Bronchial smooth muscle cell (primary cell): ENCODE measurements around the gene ZNF197. TPM values are rescaled to one million over a fixed set of nuclear protein-coding genes. Genes with fewer than 3 reads are reported as not detected.

Experiments used
- total RNA-seq: library from RNA; depleted of rRNA; stranded (reverse); fragments of >200 nt; gene quantifications from 2 replicates; pipeline ENCODE4 v1.2.1, GENCODE V29; 2014

ZNF197 gene
- 17.8 and 19.4 TPM in 2 replicates for total RNA-seq

DNA sequence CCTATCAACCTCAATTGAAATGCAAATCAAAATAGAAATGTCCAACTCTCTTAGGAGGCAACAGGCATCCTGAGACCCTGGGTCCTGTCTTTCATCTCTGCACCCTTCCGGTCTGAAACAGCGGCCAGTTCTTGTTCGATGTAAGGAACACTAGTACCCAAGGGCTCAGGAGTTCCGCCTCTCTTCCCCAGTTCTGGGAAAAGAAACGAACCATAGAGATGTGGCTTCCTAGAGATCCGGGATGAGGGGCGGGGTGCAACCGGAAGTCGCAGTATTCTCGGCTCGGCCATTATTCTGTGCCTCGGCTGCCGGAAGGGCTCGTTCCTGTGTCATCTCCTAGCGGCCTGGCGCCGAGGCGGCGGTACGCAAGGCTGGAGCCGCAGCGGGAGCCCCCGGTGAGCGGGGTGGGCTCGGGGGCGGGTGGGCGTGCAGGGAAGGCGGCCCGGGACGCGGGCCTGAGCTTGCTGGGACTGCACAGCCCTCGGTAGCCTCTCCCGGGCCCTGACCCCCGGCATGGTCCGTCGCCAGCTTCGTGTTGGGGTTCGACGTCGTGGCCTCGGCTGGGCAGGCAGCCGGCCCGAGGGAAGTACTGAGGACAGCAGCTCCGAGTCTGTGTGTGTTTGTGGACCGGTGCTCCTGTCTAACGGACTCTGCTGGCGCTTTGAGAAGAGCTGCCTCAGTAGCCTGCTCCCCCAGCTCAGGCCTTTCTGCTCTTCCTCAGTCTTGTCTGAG, at the start of gene ZNF197:
ZNF197 (plus strand) TSS at position 288 of the 732 bp plus-strand sequence. CDS start 4,119 bp downstream, outside the sequence.

GRCh38 chr3:44584646-44585501, 40.0 kb upstream of the ZNF197 start, which contains the start of gene ZNF660:
Gene ZNF660 (plus strand): TSS chr3:44584964. CDS start chr3:44594194, 9,230 bp downstream.

DNA sequence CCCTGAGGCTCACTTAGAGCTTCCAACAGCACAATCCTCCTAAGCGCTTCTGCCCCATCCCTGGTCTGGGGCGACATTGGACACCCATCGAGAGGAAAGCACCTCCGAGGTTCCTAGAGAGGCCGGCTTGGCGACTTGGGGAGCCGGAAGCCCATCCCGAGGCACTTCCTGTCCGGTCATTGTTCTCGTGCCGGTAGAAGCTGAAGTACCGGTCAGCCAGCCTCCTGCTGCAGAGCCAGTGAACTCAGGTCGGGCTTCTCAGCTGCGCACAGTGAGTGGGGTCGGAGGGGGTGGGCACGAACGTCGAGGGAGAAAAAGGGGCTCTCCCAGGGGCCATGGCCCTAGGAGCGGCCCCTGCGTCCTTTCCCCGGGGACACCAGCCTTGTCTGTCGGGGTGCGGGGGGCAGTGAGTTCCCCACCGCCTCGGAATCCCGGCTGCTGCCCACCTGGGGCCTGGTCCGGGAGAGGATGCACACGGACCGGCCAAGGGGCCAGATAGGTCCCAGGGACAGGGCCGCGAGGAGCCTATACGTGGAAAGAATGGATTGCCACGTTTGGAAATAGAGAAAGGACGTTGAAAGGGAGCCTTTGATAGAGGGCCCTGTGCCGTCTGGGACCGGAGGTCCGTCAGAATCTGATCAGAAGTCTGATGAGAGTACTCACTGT, 23.9 kb downstream of the ZNF197 start, which contains the start of gene ZNF35:
ZNF35 (plus strand) TSS at position 169 of the 666 bp plus-strand sequence. CDS start 2,336 bp downstream, outside the sequence.

Other genes starting within 250 kb of the ZNF197 start
- 7.4 and 8.8 TPM in 2 replicates for gene ZNF445, start 147.4 kb upstream of the ZNF197 start, total RNA-seq
- gene ZKSCAN7, start 69.8 kb upstream of the ZNF197 start, total RNA-seq = 5.8 and 6.2 TPM in 2 replicates
- 1.4 and 2.1 TPM in 2 replicates for gene ZNF660, start 40.1 kb upstream of the ZNF197 start, total RNA-seq
- gene ZNF35, start 23.7 kb downstream of the ZNF197 start, total RNA-seq = 6.1 and 7.6 TPM in 2 replicates
- 1.7 and 4.6 TPM in 2 replicates for gene ZNF502, start 87.6 kb downstream of the ZNF197 start, total RNA-seq
- gene ZNF501, start 104.6 kb downstream of the ZNF197 start, total RNA-seq = 7.7 and 9.0 TPM in 2 replicates
- 12.7 and 16.7 TPM in 2 replicates for gene KIAA1143, start 136.6 kb downstream of the ZNF197 start, total RNA-seq
- 1.3 and 2.7 TPM in 2 replicates for gene KIF15, start 136.8 kb downstream of the ZNF197 start, total RNA-seq
- gene TMEM42, start 236.9 kb downstream of the ZNF197 start, total RNA-seq = 18.1 and 21.3 TPM in 2 replicates
- gene TGM4, start 249.6 kb downstream of the ZNF197 start, total RNA-seq = under 0.01 TPM in 1 of 2 replicates, not detected in the other